Measurements from ENCODE around the gene NCAN. TPM values are rescaled to one million over a fixed set of nuclear protein-coding genes. Genes with fewer than 3 reads are reported as not detected.

Gene NCAN
- total RNA-seq, 5 donors from 2014 or later (not counting 1 experiment from before 2014, with no cell fraction given), result 0.03 to 0.10 TPM; not detected in 3

DNA sequence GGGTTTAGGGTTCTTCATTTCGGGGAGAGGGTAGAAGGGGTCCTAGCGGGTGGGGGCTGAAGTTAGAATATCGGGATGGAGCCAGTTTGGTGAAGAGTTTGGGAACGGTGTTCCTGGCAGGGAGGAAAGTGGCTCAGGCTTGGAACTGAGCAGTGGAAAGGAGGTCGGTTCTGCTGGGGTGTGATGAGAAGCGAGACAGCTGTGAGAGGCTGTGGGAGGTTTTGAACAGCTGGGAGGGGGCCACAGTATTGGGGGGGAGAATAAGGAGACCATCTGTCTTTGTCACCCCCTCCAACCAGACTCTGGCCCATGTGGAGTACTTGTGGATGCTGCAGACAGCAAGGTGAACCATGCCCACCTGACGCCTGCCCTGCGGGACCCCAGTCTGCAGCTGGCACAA is 62.4 kb downstream of the NCAN start:
- H3K4me1 Mint-ChIP-seq, result peaks cover 7 to 12% (median 10%) of the 10 kb centered on the region in 3 donors
- 96% methylated on average over 8 of the region's 8 CpGs for WGBS (ENCODE audit: insufficient coverage)

DNA sequence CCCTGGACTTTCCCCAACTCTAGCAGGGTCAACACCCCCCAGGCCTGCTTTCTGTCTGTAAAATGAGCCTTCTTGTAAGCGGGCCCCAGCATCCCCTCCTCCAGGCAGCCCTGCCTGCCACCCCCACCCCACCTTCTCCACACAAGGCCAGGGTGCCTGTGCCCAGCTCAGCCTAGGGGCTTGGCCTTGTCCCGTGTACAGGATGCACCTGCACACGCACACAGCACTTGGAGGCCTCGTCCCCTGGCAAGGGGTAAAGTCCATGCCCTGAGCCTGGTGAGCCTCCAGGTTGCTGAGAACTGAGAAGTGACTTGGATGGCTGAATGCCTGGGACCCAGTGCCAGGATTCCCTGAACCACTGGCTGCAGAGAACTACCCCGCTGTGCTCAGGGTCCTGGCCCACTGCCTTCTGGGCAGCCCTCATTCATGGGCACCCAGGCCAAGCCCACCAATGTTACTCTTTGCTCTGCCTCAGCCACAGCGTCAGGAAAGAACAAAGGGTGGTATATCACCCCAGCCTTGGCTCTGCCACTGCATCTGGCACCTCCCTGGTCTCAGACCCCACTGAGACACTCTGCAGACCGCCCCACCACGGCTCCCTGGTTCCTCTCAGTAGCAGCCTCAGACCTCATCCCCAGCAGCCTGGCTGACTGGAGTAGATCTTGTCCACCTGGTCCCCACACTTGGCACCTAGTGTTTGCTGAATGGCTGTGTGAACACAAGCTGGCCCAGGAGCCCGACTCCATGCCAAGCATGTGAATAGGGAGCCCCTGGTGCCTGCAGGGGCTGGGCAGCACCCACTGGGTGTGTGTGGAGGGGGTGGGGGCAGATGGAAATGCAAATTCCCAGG is 63.2 kb downstream of the NCAN start:
- POLR2A ChIA-PET, result no interaction called here
- 80% methylated on average over 7 of the region's 9 CpGs for whole genome bisulfite sequencing (ENCODE audit: insufficient coverage)

More for the DNA sequence above, 62.4 kb downstream of the NCAN start:
- no peak overlapping the region for H3K27ac Mint-ChIP-seq
- DNase-seq (no peak), ATAC-seq (replicated peaks in 1 of 4) (no peak)
- Histone ChIP-seq H3K36me3 (ENCODE audit: control insufficient read depth in 2 of 2, extremely low read depth in 1 of 2, insufficient read depth in 1 of 2, low read length in 1 of 2) (peaks cover 11 to 39% of the 10 kb centered on the region in 2 donors), H3K27ac (ENCODE audit: low read length) (no peak overlapping the region), H3K9me3 (no peaks in the 10 kb centered on the region), H3K4me3 (ENCODE audit: control insufficient read depth in 1 of 2, extremely low read depth in 1 of 2, low read length in 1 of 2) (no peak overlapping the region), H3K4me1 (ENCODE audit: control insufficient read depth in 1 of 2, extremely low read depth in 1 of 2, insufficient read depth in 2 of 2, low read length in 2 of 2) (peaks cover 0 to 4% of the 10 kb centered on the region in 2 experiments), H3K27me3 (replicated peaks in 1 of 2; ENCODE audit: control insufficient read depth in 2 of 2, extremely low read depth in 1 of 2, insufficient read depth in 2 of 2, low read length in 1 of 2) (peaks cover 2 to 40% of the 10 kb centered on the region in 2 experiments)
- no peaks in the 10 kb centered on the region for H3K9me3 Mint-ChIP-seq
- no peak overlapping the region for H3K4me3 Mint-ChIP-seq
- POLR2A ChIA-PET, result no interaction called here
- H3K36me3 Mint-ChIP-seq, result peaks cover 20% of the 10 kb centered on the region
- H3K27me3 Mint-ChIP-seq, result peaks cover 9 to 21% of the 10 kb centered on the region in 2 donors
- CTCF ChIA-PET, result interaction anchor here in 1 of 2 donors (0.6 kb wide), 1 partner anchor 135 kb away, joined by 5 read pairs; no protein-coding TSS in a partner anchor

DNA sequence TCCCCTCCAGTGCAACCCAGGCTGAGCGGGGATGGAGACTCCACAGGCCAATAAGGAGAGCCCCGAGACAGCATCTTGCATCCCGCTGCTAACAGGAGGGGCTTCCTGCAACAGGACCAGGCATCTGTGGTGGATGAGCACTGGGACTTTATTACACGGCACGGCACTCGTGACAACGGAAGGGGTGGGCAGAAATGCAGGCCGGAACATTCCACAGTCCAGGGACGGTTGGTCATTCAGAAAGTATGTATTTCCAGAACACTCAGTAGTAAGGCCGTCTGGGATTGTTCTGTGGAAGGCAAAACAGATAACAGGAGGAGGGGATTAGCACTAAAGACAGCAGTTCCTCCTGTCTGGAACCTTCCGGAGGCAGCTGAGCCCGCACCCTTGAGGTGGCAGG is 64.6 kb downstream of the NCAN start:
- no peak for DNase-seq
- POLR2A ChIA-PET, result no interaction called here

More for the DNA sequence above, 63.2 kb downstream of the NCAN start:
- no peaks in the 10 kb centered on the region for H3K9me3 ChIP-seq
- Mint-ChIP-seq H3K4me3 (no peak overlapping the region), H3K9me3 (no peaks in the 10 kb centered on the region), H3K27me3 (peaks cover 9 to 21% of the 10 kb centered on the region in 2 donors), H3K4me1 (peaks cover 7 to 12% (median 10%) of the 10 kb centered on the region in 3 donors), H3K36me3 (peaks cover 20% of the 10 kb centered on the region), H3K27ac (no peak overlapping the region)
- DNase-seq (no peak), ATAC-seq (replicated peaks in 1 of 4) (no peak)
- H3K36me3 ChIP-seq (ENCODE audit: control insufficient read depth in 2 of 2, extremely low read depth in 1 of 2, insufficient read depth in 1 of 2, low read length in 1 of 2), result peaks cover 14 to 46% of the 10 kb centered on the region in 2 donors
- no peak overlapping the region for H3K4me3 ChIP-seq (ENCODE audit: control insufficient read depth in 1 of 2, extremely low read depth in 1 of 2, low read length in 1 of 2)
- peaks cover 2 to 44% of the 10 kb centered on the region in 2 experiments for H3K27me3 ChIP-seq (replicated peaks in 1 of 2; ENCODE audit: control insufficient read depth in 2 of 2, extremely low read depth in 1 of 2, insufficient read depth in 2 of 2, low read length in 1 of 2)
- H3K27ac ChIP-seq (ENCODE audit: low read length), result no peak overlapping the region
- H3K4me1 ChIP-seq (ENCODE audit: control insufficient read depth in 1 of 2, extremely low read depth in 1 of 2, insufficient read depth in 2 of 2, low read length in 2 of 2), result peaks cover 0 to 4% of the 10 kb centered on the region in 2 experiments
- CTCF ChIA-PET, result no interaction called here

DNA sequence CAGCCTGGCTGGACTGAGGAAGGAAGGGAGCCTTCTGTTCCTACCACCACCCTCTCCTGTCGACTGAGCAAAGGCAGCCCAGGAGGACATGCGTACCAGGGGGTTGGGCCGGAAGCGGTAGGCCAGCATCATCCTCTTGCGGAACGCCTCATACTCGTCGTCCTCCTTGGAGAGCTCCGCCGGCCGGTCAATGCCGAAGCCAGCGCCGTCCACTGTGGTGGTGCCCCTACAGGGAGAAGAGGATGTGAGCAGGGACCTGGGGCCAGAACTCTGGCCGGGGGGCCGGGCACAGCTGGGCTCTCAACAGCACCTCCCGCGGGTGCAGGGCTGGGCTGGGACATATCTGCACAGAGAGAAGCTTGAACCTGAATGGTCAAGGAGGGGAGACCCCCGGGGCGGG is 65.1 kb downstream of the NCAN start:
- ATAC-seq (replicated peaks in 1 of 4) (no peak), DNase-seq (no peak)
- H3K27me3 ChIP-seq (replicated peaks in 1 of 2; ENCODE audit: control insufficient read depth in 2 of 2, extremely low read depth in 1 of 2, insufficient read depth in 2 of 2, low read length in 1 of 2), result peaks cover 0 to 47% of the 10 kb centered on the region in 2 experiments
- H3K36me3 ChIP-seq (ENCODE audit: control insufficient read depth in 2 of 2, extremely low read depth in 1 of 2, insufficient read depth in 1 of 2, low read length in 1 of 2), result peaks cover 14 to 62% of the 10 kb centered on the region in 2 donors
- H3K9me3 ChIP-seq, result no peaks in the 10 kb centered on the region
- Mint-ChIP-seq H3K27me3 (peaks cover 9 to 19% of the 10 kb centered on the region in 2 donors), H3K4me1 (peaks cover 7 to 12% (median 10%) of the 10 kb centered on the region in 3 donors), H3K36me3 (peaks cover 37% of the 10 kb centered on the region), H3K9me3 (no peaks in the 10 kb centered on the region), H3K4me3 (no peak overlapping the region), H3K27ac (no peak overlapping the region)
- H3K4me3 ChIP-seq (ENCODE audit: control insufficient read depth in 1 of 2, extremely low read depth in 1 of 2, low read length in 1 of 2), result no peak overlapping the region
- peaks cover 0 to 4% of the 10 kb centered on the region in 2 experiments for H3K4me1 ChIP-seq (ENCODE audit: control insufficient read depth in 1 of 2, extremely low read depth in 1 of 2, insufficient read depth in 2 of 2, low read length in 2 of 2)
- H3K27ac ChIP-seq (ENCODE audit: low read length), result no peak overlapping the region
- POLR2A ChIA-PET, result no interaction called here
- CTCF ChIA-PET, result interaction anchor here in 1 of 2 donors (0.6 kb wide), 1 partner anchor 39 kb away, joined by 8 read pairs; no protein-coding TSS in a partner anchor
- 99% methylated on average over 17 of the region's 20 CpGs for WGBS (ENCODE audit: insufficient coverage)

More for the DNA sequence above, 64.6 kb downstream of the NCAN start:
- Mint-ChIP-seq H3K9me3 (no peaks in the 10 kb centered on the region), H3K27me3 (peaks cover 9 to 21% of the 10 kb centered on the region in 2 donors), H3K27ac (no peak overlapping the region), H3K4me1 (peaks cover 7 to 12% (median 10%) of the 10 kb centered on the region in 3 donors), H3K4me3 (no peak overlapping the region), H3K36me3 (peaks cover 32% of the 10 kb centered on the region)
- Histone ChIP-seq H3K4me1 (ENCODE audit: control insufficient read depth in 1 of 2, extremely low read depth in 1 of 2, insufficient read depth in 2 of 2, low read length in 2 of 2) (peaks cover 0 to 4% of the 10 kb centered on the region in 2 experiments), H3K36me3 (ENCODE audit: control insufficient read depth in 2 of 2, extremely low read depth in 1 of 2, insufficient read depth in 1 of 2, low read length in 1 of 2) (peaks cover 14 to 58% of the 10 kb centered on the region in 2 donors), H3K9me3 (no peaks in the 10 kb centered on the region), H3K27ac (ENCODE audit: low read length) (no peak overlapping the region), H3K27me3 (replicated peaks in 1 of 2; ENCODE audit: control insufficient read depth in 2 of 2, extremely low read depth in 1 of 2, insufficient read depth in 2 of 2, low read length in 1 of 2) (peaks cover 0 to 47% of the 10 kb centered on the region in 2 experiments), H3K4me3 (ENCODE audit: control insufficient read depth in 1 of 2, extremely low read depth in 1 of 2, low read length in 1 of 2) (no peak overlapping the region)
- ATAC-seq (replicated peaks in 1 of 4), result no peak
- 98% methylated on average over 11 of the region's 12 CpGs for WGBS (ENCODE audit: insufficient coverage)
- CTCF ChIA-PET, result interaction anchor here in 1 of 2 donors (0.6 kb wide), 1 partner anchor 39 kb away, joined by 8 read pairs; no protein-coding TSS in a partner anchor

DNA sequence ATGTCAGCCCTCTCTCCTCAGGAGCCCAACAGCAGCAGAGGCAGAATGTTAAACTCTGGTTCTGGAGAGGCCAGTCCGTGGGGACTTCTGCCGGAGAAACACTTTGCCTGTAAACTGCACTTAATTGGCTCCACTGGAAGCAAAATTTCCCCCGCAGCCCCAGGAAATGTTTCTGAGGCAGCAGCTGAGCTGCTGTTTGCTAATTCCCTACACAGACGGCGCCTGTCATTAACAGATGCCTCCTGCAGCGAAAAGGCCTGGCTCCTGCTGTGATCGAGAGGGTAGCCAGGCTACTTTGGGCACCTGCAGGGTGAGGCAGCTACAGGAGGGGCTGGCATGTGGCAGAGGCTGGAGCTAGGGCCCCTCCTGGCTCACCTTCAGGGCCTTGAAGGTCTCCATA is 66.6 kb downstream of the NCAN start:
- Histone ChIP-seq H3K27me3 (replicated peaks in 1 of 2; ENCODE audit: control insufficient read depth in 2 of 2, extremely low read depth in 1 of 2, insufficient read depth in 2 of 2, low read length in 1 of 2) (peaks cover 0 to 40% of the 10 kb centered on the region in 2 experiments), H3K36me3 (ENCODE audit: control insufficient read depth in 2 of 2, extremely low read depth in 1 of 2, insufficient read depth in 1 of 2, low read length in 1 of 2) (peaks cover 14 to 71% of the 10 kb centered on the region in 2 donors), H3K9me3 (no peaks in the 10 kb centered on the region), H3K4me3 (ENCODE audit: control insufficient read depth in 1 of 2, extremely low read depth in 1 of 2, low read length in 1 of 2) (no peak overlapping the region), H3K4me1 (ENCODE audit: control insufficient read depth in 1 of 2, extremely low read depth in 1 of 2, insufficient read depth in 2 of 2, low read length in 2 of 2) (peaks cover 0 to 2% of the 10 kb centered on the region in 2 experiments), H3K27ac (ENCODE audit: low read length) (no peak overlapping the region)
- ChIA-PET CTCF (no interaction called here), POLR2A (interaction anchor here in 1 of 2 donors (0.6 kb wide), 1 partner anchor 61 kb away, joined by 15 read pairs; no protein-coding TSS in a partner anchor)
- Mint-ChIP-seq H3K4me1 (peaks cover 6 to 9% (median 6%) of the 10 kb centered on the region in 3 donors), H3K27me3 (peaks cover 9 to 12% of the 10 kb centered on the region in 2 donors), H3K9me3 (no peaks in the 10 kb centered on the region), H3K27ac (no peak overlapping the region), H3K36me3 (peaks cover 42% of the 10 kb centered on the region), H3K4me3 (no peak overlapping the region)
- WGBS (ENCODE audit: insufficient coverage), result 100% methylated on average over 7 of the region's 7 CpGs
- no peak for DNase-seq
- ATAC-seq (replicated peaks in 1 of 4), result no peak

DNA sequence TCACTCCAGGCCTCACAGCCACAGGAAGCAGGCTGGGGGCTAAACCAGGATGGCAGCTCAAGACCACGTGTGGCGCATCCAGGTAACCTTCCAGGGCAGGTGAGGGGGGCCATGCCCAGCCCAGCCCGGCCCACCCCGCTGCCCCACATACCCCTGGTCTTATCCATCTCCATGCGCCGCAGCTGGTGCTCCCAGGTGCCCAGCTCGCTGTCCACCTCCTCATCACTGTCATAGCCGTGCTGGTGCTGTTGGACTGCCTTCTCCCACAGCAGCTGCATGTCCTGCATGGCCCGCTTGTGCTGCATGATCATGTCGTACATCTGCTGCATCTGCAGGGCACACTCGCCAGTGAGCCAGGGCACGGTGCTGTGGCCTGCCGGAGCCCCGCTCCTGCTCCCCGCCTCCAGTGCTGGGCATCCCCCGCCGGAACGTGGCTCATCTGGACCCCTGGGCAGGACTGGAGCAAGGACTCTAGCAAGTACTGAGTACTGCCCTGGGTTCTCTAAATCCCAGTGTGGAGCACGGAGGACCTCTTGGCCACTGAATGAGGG is 67.4 kb downstream of the NCAN start:
- ATAC-seq (replicated peaks in 1 of 4), result no peak
- Mint-ChIP-seq H3K4me3 (no peak overlapping the region), H3K27ac (no peak overlapping the region), H3K9me3 (no peaks in the 10 kb centered on the region), H3K27me3 (peaks cover under 1 to 4% of the 10 kb centered on the region in 2 donors), H3K36me3 (peaks cover 49% of the 10 kb centered on the region), H3K4me1 (peaks cover 0 to 1% (median 0%) of the 10 kb centered on the region in 3 donors)
- H3K36me3 ChIP-seq (ENCODE audit: control insufficient read depth in 2 of 2, extremely low read depth in 1 of 2, insufficient read depth in 1 of 2, low read length in 1 of 2), result peaks cover 14 to 79% of the 10 kb centered on the region in 2 donors
- CTCF ChIA-PET, result no interaction called here
- no peak overlapping the region for H3K27ac ChIP-seq (ENCODE audit: low read length)
- no peak overlapping the region for H3K4me3 ChIP-seq (ENCODE audit: control insufficient read depth in 1 of 2, extremely low read depth in 1 of 2, low read length in 1 of 2)
- 98% methylated on average over 15 of the region's 19 CpGs for WGBS (ENCODE audit: insufficient coverage)
- DNase-seq, result no peak
- no peaks in the 10 kb centered on the region for H3K9me3 ChIP-seq
- POLR2A ChIA-PET, result no interaction called here
- H3K4me1 ChIP-seq (ENCODE audit: control insufficient read depth in 1 of 2, extremely low read depth in 1 of 2, insufficient read depth in 2 of 2, low read length in 2 of 2), result no peaks in the 10 kb centered on the region
- H3K27me3 ChIP-seq (replicated peaks in 1 of 2; ENCODE audit: control insufficient read depth in 2 of 2, extremely low read depth in 1 of 2, insufficient read depth in 2 of 2, low read length in 1 of 2), result peaks cover 0 to 32% of the 10 kb centered on the region in 2 experiments
